ENCODE results near the gene NUDT8.

The NUDT8 gene

GRCh38 chr11:67633758-67634365, 4.1 kb upstream of the NUDT8 start:
- TF ChIP-seq EZH2 (IDR thresholded peaks at IDR 0.05), result no peak
- no peak for TF ChIP-seq POLR2AphosphoS5 (IDR thresholded peaks at IDR 0.05; ENCODE audit: borderline replicate concordance, low read depth, low read length)
- Histone ChIP-seq H3K36me3 (ENCODE audit: insufficient read depth, low read length) (no peaks in the 10 kb centered on the region), H3K9me3 (ENCODE audit: low read depth, low read length) (no peaks in the 10 kb centered on the region), H3K4me3 (no peak overlapping the region), H3K27ac (no peak overlapping the region), H3K9ac (ENCODE audit: insufficient read length) (no peak overlapping the region)
- DNase-seq (ENCODE audit: low read depth, low spot score), result no peak

DNA sequence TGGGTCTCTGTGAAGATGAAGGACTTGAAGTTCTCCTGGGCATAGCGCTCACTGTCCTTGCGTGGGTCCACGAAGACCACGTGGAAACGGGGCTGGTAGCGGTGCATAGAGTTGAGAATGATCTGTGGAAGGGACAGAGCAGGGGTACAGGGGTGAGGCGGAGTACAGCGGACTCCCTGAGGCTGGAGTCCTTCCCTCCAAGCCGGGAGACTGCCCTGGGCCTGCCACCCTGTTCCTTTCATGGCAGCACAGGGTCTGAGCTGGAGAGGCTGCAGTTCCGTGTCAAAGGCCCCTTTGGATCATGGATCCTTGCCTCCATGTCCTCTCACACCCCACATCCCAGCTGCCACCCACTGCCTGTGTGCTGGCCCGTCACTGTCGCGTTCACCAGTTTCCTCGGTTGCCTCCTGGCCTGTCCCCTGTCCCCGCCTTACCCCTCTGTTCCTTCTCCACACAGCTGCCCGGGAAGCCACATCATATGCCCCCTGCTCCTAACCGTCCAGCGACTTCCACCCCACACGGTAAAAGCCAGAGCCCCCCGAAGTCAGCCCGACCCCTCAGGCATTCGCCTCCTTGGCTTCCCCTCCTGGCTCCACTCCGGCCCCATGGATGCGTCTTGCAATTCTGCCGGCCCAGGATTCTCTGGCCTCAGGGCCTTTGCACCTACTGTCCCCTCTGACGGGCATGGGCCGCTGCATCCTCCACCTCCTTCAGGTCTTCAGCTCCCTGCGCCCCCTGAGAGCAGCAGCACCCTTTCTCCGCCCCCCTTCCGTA, 3.4 kb upstream of the NUDT8 start:
- DNase-seq (ENCODE audit: low read depth, low spot score), result no peak
- TF ChIP-seq EZH2 (IDR thresholded peaks at IDR 0.05) (no peak), FOXP2 (optimal IDR thresholded peaks at IDR 0.05; ENCODE audit: control extremely low read depth, extremely low read length, insufficient read depth) (no peak), POLR2AphosphoS5 (IDR thresholded peaks at IDR 0.05; ENCODE audit: borderline replicate concordance, low read depth, low read length) (no peak)
- no peak overlapping the region for H3K27ac ChIP-seq
- no peak overlapping the region for H3K4me3 ChIP-seq
- H3K9me3 ChIP-seq (ENCODE audit: low read depth, low read length), result no peaks in the 10 kb centered on the region
- no peak overlapping the region for H3K9ac ChIP-seq (ENCODE audit: insufficient read length)
- no peaks in the 10 kb centered on the region for H3K36me3 ChIP-seq (ENCODE audit: insufficient read depth, low read length)

GRCh38 chr11:67632175-67632981, 2.6 kb upstream of the NUDT8 start:
- no peak overlapping the region for H3K9ac ChIP-seq (ENCODE audit: insufficient read length)
- no peak for DNase-seq (ENCODE audit: low read depth, low spot score)
- no peaks in the 10 kb centered on the region for H3K9me3 ChIP-seq (ENCODE audit: low read depth, low read length)

GRCh38 chr11:67631853-67632174, 2.1 kb upstream of the NUDT8 start:
- Histone ChIP-seq H3K9ac (ENCODE audit: insufficient read length) (no peak overlapping the region), H3K9me3 (ENCODE audit: low read depth, low read length) (no peaks in the 10 kb centered on the region), H3K27ac (no peak overlapping the region), H3K4me3 (no peak overlapping the region), H3K36me3 (ENCODE audit: insufficient read depth, low read length) (no peaks in the 10 kb centered on the region)
- no peak for DNase-seq (ENCODE audit: low read depth, low spot score)
- TF ChIP-seq POLR2AphosphoS5 (IDR thresholded peaks at IDR 0.05; ENCODE audit: borderline replicate concordance, low read depth, low read length), result no peak
- no peak for TF ChIP-seq EZH2 (IDR thresholded peaks at IDR 0.05)
- no peak for TF ChIP-seq FOXP2 (optimal IDR thresholded peaks at IDR 0.05; ENCODE audit: control extremely low read depth, extremely low read length, insufficient read depth)

More at GRCh38 chr11:67632175-67632981, 2.6 kb upstream of the NUDT8 start:
- no peak overlapping the region for H3K4me3 ChIP-seq
- no peak for TF ChIP-seq FOXP2 (optimal IDR thresholded peaks at IDR 0.05; ENCODE audit: control extremely low read depth, extremely low read length, insufficient read depth)
- TF ChIP-seq EZH2 (IDR thresholded peaks at IDR 0.05), result no peak
- no peak for TF ChIP-seq POLR2AphosphoS5 (IDR thresholded peaks at IDR 0.05; ENCODE audit: borderline replicate concordance, low read depth, low read length)
- H3K27ac ChIP-seq, result no peak overlapping the region
- H3K36me3 ChIP-seq (ENCODE audit: insufficient read depth, low read length), result no peaks in the 10 kb centered on the region

DNA sequence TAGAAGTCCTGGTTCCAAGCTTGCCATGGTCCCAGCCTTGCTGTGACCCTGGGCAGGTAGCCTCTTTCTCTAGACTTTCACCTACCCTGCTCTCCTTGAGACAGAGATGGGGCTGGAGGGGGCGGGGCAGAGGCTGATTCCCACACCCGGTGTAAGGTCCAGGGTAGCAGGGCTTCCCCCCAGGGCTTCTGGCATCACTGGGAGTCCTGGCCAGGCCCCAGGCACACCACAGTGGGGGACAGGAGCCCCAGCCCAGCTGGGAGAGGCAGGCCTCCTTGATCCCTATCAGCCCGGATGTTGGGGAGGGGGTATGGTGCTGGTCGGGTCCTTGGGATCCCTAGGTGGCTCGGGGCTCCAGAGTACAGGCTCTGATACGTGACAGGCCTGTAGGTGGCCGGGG, 1.7 kb upstream of the NUDT8 start:
- Histone ChIP-seq H3K4me3 (no peak overlapping the region), H3K9ac (ENCODE audit: insufficient read length) (no peak overlapping the region), H3K9me3 (ENCODE audit: low read depth, low read length) (no peaks in the 10 kb centered on the region), H3K27ac (no peak overlapping the region), H3K36me3 (ENCODE audit: insufficient read depth, low read length) (no peaks in the 10 kb centered on the region)
- DNase-seq (ENCODE audit: low read depth, low spot score), result no peak
- no peak for TF ChIP-seq EZH2 (IDR thresholded peaks at IDR 0.05)
- no peak for TF ChIP-seq POLR2AphosphoS5 (IDR thresholded peaks at IDR 0.05; ENCODE audit: borderline replicate concordance, low read depth, low read length)
- no peak for TF ChIP-seq FOXP2 (optimal IDR thresholded peaks at IDR 0.05; ENCODE audit: control extremely low read depth, extremely low read length, insufficient read depth)

DNA sequence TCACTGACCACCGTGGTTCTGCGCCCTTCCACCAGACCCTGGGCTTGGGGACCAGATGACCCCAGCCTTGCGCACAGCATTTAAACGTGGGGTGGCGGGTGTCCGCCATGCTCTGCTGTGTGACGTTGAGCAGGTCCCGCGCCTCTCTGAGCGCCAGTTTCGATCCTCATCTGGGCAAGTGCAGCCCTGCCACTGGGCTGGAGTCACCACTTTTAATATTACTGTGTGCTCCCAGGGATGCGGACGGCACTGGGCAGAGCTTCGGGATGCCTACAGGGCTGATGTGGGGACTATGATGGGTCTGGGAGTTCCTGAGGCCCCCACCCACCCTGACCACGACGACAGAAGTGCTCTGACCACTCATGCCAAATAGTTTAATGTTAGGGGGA, 1.2 kb upstream of the NUDT8 start:
- Histone ChIP-seq H3K36me3 (ENCODE audit: insufficient read depth, low read length) (no peaks in the 10 kb centered on the region), H3K27ac (no peak overlapping the region), H3K4me3 (peak overlapping the region; percentile 89), H3K9ac (ENCODE audit: insufficient read length) (peak overlapping the region; percentile 53), H3K9me3 (ENCODE audit: low read depth, low read length) (no peaks in the 10 kb centered on the region)
- no peak for DNase-seq (ENCODE audit: low read depth, low spot score)
- TF ChIP-seq FOXP2 (optimal IDR thresholded peaks at IDR 0.05; ENCODE audit: control extremely low read depth, extremely low read length, insufficient read depth) (no peak), POLR2AphosphoS5 (IDR thresholded peaks at IDR 0.05; ENCODE audit: borderline replicate concordance, low read depth, low read length) (no peak), EZH2 (IDR thresholded peaks at IDR 0.05) (no peak)

GRCh38 chr11:67630228-67630942, 648 bp upstream of the NUDT8 start:
- no peaks in the 10 kb centered on the region for H3K36me3 ChIP-seq (ENCODE audit: insufficient read depth, low read length)
- H3K9ac ChIP-seq (ENCODE audit: insufficient read length), result peak overlapping the region; percentile 53
- peak overlapping the region; percentile 89 for H3K4me3 ChIP-seq
- H3K27ac ChIP-seq, result no peak overlapping the region
- H3K9me3 ChIP-seq (ENCODE audit: low read depth, low read length), result no peaks in the 10 kb centered on the region
- DNase-seq (ENCODE audit: low read depth, low spot score), result peak; percentile 68
- TF ChIP-seq EZH2 (IDR thresholded peaks at IDR 0.05) (no peak), POLR2AphosphoS5 (IDR thresholded peaks at IDR 0.05; ENCODE audit: borderline replicate concordance, low read depth, low read length) (no peak)
